ENCODE results near the gene GRM1. TPM values are rescaled to one million over a fixed set of nuclear protein-coding genes. Genes with fewer than 3 reads are reported as not detected.

The GRM1 gene
- total and polyA plus RNA-seq, 4 donors = 0.02 to 0.12 (median 0.06) TPM

DNA sequence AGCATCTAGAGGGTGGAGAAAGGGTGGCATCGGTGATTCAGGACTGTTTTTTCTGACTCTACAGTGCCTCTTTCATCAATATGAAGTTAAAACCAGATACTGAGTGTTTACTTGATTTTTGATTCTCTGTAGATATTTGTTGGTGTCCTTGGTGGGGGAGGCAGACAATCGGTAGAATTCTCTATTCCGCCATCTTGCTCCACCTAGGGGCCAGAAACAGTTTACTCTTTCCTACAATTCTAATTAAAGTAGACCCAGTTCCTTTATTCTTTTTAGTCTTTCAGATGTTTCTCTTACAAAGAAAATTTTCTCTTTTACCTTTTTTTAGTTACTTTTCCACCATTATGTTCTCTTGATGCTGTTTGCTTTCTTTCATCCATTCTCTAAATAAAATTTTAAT, 352.6 kb downstream of the GRM1 start:
- Histone ChIP-seq H3K9ac (ENCODE audit: insufficient read depth in 1 of 2, low read length in 2 of 2) (no peak overlapping the region), H3K4me1 (ENCODE audit: control insufficient read depth in 5 of 5, insufficient read depth in 5 of 5, low read length in 5 of 5) (no peaks in the 10 kb centered on the region), H3K27ac (ENCODE audit: low read depth in 1 of 2, low read length in 1 of 2) (no peak overlapping the region), H3K4me3 (no peak overlapping the region), H3K9me3 (ENCODE audit: control insufficient read depth in 4 of 4, insufficient read depth in 3 of 4, low read length in 3 of 4) (peaks cover 0 to 4% (median 0%) of the 10 kb centered on the region in 4 donors), H3K36me3 (ENCODE audit: control insufficient read depth in 4 of 4, insufficient read depth in 4 of 4, low read length in 4 of 4) (no peaks in the 10 kb centered on the region), H3K27me3 (ENCODE audit: control insufficient read depth in 3 of 3, insufficient read depth in 3 of 3, low read length in 2 of 3) (no peaks in the 10 kb centered on the region)
- ATAC-seq (ENCODE audit: insufficient read depth, low FRiP score) (no peak), DNase-seq (no peak)
- WGBS, 2 donors = 82 to 88% methylated on average over 3 of the region's 3 CpGs
- no peak for TF ChIP-seq CTCF (IDR thresholded peaks at IDR 0.05; ENCODE audit: control extremely low read depth, extremely low read depth)

DNA sequence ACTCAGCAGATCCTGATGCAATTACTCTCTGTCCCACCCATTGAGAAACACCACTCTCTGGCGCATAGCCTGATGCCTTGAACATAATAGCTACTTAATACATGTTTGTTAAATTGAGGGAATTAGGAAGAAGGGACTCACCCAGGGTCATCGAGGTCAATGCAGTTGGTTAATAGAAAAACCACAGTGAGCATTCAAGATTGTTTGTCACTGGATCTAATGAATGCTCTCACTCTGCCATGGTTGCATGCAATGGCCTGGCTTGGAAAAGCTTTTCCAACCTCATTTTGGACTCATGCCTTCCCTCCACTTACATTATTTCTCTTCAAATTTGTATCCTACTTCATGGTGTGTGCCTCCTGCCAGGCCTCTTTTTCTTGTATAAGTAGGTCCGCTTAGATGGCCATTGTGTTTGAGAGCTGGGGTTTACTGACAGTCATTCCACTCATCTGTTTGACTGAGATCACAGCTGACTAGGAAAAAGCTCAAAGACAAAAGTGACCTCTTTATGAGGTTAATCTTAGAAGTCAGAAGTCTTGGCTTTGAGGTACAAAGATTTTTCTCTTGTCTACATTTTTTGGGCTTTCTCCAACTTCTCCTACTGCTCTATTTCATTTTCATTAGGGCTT, 360.0 kb downstream of the GRM1 start:
- DNase-seq = no peak
- Histone ChIP-seq H3K27ac (ENCODE audit: low read depth in 1 of 2, low read length in 1 of 2) (no peak overlapping the region), H3K4me1 (ENCODE audit: control insufficient read depth in 5 of 5, insufficient read depth in 5 of 5, low read length in 5 of 5) (no peaks in the 10 kb centered on the region), H3K9ac (ENCODE audit: insufficient read depth in 1 of 2, low read length in 2 of 2) (no peak overlapping the region), H3K4me3 (no peak overlapping the region), H3K9me3 (ENCODE audit: control insufficient read depth in 4 of 4, insufficient read depth in 3 of 4, low read length in 3 of 4) (no peaks in the 10 kb centered on the region), H3K27me3 (ENCODE audit: control insufficient read depth in 3 of 3, insufficient read depth in 3 of 3, low read length in 2 of 3) (no peaks in the 10 kb centered on the region), H3K36me3 (ENCODE audit: control insufficient read depth in 4 of 4, insufficient read depth in 4 of 4, low read length in 4 of 4) (no peaks in the 10 kb centered on the region)
- no peak for TF ChIP-seq CTCF (IDR thresholded peaks at IDR 0.05; ENCODE audit: control extremely low read depth, extremely low read depth)
- 83 to 87% methylated on average over 3 of the region's 3 CpGs for WGBS, 2 donors
- ATAC-seq (ENCODE audit: insufficient read depth, low FRiP score) = no peak

- Histone ChIP-seq H3K4me1 (ENCODE audit: control insufficient read depth in 5 of 5, insufficient read depth in 5 of 5, low read length in 5 of 5) (no peaks in the 10 kb centered on the region), H3K36me3 (ENCODE audit: control insufficient read depth in 4 of 4, insufficient read depth in 4 of 4, low read length in 4 of 4) (no peaks in the 10 kb centered on the region), H3K27me3 (ENCODE audit: control insufficient read depth in 3 of 3, insufficient read depth in 3 of 3, low read length in 2 of 3) (no peaks in the 10 kb centered on the region), H3K9me3 (ENCODE audit: control insufficient read depth in 4 of 4, insufficient read depth in 3 of 4, low read length in 3 of 4) (no peaks in the 10 kb centered on the region), H3K9ac (ENCODE audit: insufficient read depth in 1 of 2, low read length in 2 of 2) (no peak overlapping the region), H3K27ac (ENCODE audit: low read depth in 1 of 2, low read length in 1 of 2) (no peak overlapping the region), H3K4me3 (no peak overlapping the region)
- ATAC-seq (ENCODE audit: insufficient read depth, low FRiP score) (no peak), DNase-seq (peak in 1 of 3 donors; percentile 1)
- 87 to 88% methylated on average over 4 of the region's 4 CpGs for WGBS, 2 donors
- no peak for TF ChIP-seq CTCF (IDR thresholded peaks at IDR 0.05; ENCODE audit: control extremely low read depth, extremely low read depth)
Measured at GRCh38 chr6:146389740-146390139, 360.9 kb downstream of the GRM1 start.

DNA sequence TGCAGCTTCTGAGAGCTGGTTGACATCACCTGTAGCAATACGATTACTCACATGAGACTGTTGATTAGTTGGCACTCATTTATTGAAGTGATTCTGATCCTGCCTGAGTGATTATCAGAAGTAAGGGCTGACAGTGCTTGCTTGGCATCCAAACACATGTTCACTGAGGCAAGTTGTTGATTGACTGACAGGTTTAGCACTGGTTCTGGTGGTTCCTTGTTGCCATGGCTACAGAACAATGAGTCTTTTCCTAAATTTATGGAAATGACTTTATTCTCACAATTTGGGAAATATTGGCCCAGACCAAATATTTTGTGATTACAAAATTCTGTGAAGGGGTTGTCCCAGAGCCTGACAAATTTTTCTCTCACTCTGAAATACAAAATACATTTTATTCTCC, 368.8 kb downstream of the GRM1 start:
- WGBS, 2 donors = 89 to 96% methylated on average over 1 of the region's 1 CpG
- ATAC-seq (ENCODE audit: insufficient read depth, low FRiP score) (no peak), DNase-seq (no peak)
- Histone ChIP-seq H3K4me3 (no peak overlapping the region), H3K9me3 (ENCODE audit: control insufficient read depth in 4 of 4, insufficient read depth in 3 of 4, low read length in 3 of 4) (no peaks in the 10 kb centered on the region), H3K36me3 (ENCODE audit: control insufficient read depth in 4 of 4, insufficient read depth in 4 of 4, low read length in 4 of 4) (no peaks in the 10 kb centered on the region), H3K9ac (ENCODE audit: insufficient read depth in 1 of 2, low read length in 2 of 2) (no peak overlapping the region), H3K27me3 (ENCODE audit: control insufficient read depth in 3 of 3, insufficient read depth in 3 of 3, low read length in 2 of 3) (no peaks in the 10 kb centered on the region), H3K27ac (ENCODE audit: low read depth in 1 of 2, low read length in 1 of 2) (no peak overlapping the region), H3K4me1 (ENCODE audit: control insufficient read depth in 5 of 5, insufficient read depth in 5 of 5, low read length in 5 of 5) (no peaks in the 10 kb centered on the region)
- no peak for TF ChIP-seq CTCF (IDR thresholded peaks at IDR 0.05; ENCODE audit: control extremely low read depth, extremely low read depth)

All from lung (tissue), 12 donors.